Colonic mucosa (tissue), 4 donors: ENCODE measurements around the gene SLC51B. TPM values are rescaled to one million over a fixed set of nuclear protein-coding genes. Genes with fewer than 3 reads are reported as not detected.

Experiments used
- DNase-seq: peaks from one replicate; pipeline ENCODE4 v3.0.0-alpha.2; 2020
- H3K27ac ChIP-seq: fragments of 200-600 bp; one replicate; pipeline ENCODE4 v1.8.0; 2021
- H3K27me3 ChIP-seq: fragments of 200-600 bp; one replicate; pipeline ENCODE4 v1.8.0; 2021
- H3K36me3 ChIP-seq: fragments of 200-600 bp; one replicate; pipeline ENCODE4 v1.8.0; 2021
- H3K4me1 ChIP-seq: fragments of 200-600 bp; one replicate; pipeline ENCODE4 v1.8.0; 2021; ENCODE audit warnings: mild to moderate bottlenecking
- H3K4me3 ChIP-seq: fragments of 200-600 bp; one replicate; pipeline ENCODE4 v1.8.0; 2021
- H3K9ac ChIP-seq, 2 donors: one replicate each; pipeline ENCODE4 v1.7.0; 2013; ENCODE audit warnings: control low read depth in 2 of 2, low read depth in 2 of 2, low read length in 2 of 2
- H3K9me3 ChIP-seq: fragments of 200-600 bp; one replicate; pipeline ENCODE4 v1.8.0; 2021
- intact Hi-C: fragments of 100-400 bp; cut with DNase I; formaldehyde crosslinking; loops from one replicate; pipeline ENCODE4 v1.14.1; 2022
- total RNA-seq, 2 donors: library from RNA; stranded (reverse); fragmentation: NEBNext Ultra II Directional in 1 of 2; extraction: Animal tissue kit (Norgen Biotek cat#: 25700) in 1 of 2; gene quantifications; one replicate each; pipeline ENCODE4 v1.2.1, GENCODE V29; 2021
- TF ChIP-seq, protein P1 (sequence below): fragments of 200-600 bp; IDR thresholded peaks from one replicate; pipeline ENCODE4 v1.8.0; 2022; ENCODE audit warnings: antibody characterized with exemption, mild to moderate bottlenecking
- donor health status: healthy.
- donor health status: DM: no; HTN: no; CAD: no.
- donor health status: DM: no; HTN: no; CAD: no.

SLC51B gene
- total RNA-seq, 2 donors from 2014 or later, result 73.1 to 102 TPM

DNA sequence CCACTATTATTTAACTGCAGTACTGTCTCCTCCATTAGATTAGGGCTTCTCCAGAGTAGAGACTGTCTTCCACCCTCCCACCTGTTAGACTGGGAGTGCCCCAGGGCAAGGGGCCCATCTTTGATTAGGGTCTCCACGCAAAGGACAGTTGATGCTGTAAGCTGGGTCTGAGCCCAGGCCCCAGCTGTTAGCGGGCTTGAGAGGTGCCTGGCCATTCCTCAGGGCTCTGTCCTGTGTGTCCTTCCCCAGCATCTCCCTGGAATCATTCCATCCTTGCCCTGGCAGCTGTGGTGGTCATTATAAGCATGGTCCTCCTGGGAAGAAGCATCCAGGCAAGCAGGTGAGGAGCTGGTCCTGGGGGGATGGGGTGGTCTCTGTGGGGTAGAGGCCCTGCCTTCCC lies 6.1 kb downstream of the SLC51B start:
- intact Hi-C loops, result loop anchor here (10.0 kb wide), 1 partner anchor 134 kb away; the partner anchor contains the start of gene CLPX
- H3K27me3 ChIP-seq, result no peaks in the 10 kb centered on the region
- peaks cover 19% of the 10 kb centered on the region for H3K4me1 ChIP-seq
- DNase-seq, result no peak
- peak overlapping the region in 1 of 2 donors; percentile 36 for H3K9ac ChIP-seq
- TF ChIP-seq, protein P1, sequence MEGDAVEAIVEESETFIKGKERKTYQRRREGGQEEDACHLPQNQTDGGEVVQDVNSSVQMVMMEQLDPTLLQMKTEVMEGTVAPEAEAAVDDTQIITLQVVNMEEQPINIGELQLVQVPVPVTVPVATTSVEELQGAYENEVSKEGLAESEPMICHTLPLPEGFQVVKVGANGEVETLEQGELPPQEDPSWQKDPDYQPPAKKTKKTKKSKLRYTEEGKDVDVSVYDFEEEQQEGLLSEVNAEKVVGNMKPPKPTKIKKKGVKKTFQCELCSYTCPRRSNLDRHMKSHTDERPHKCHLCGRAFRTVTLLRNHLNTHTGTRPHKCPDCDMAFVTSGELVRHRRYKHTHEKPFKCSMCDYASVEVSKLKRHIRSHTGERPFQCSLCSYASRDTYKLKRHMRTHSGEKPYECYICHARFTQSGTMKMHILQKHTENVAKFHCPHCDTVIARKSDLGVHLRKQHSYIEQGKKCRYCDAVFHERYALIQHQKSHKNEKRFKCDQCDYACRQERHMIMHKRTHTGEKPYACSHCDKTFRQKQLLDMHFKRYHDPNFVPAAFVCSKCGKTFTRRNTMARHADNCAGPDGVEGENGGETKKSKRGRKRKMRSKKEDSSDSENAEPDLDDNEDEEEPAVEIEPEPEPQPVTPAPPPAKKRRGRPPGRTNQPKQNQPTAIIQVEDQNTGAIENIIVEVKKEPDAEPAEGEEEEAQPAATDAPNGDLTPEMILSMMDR, result no peak
- no peaks in the 10 kb centered on the region for H3K9me3 ChIP-seq
- no peak overlapping the region for H3K4me3 ChIP-seq
- H3K27ac ChIP-seq, result no peak overlapping the region
- H3K36me3 ChIP-seq, result no peaks in the 10 kb centered on the region

DNA sequence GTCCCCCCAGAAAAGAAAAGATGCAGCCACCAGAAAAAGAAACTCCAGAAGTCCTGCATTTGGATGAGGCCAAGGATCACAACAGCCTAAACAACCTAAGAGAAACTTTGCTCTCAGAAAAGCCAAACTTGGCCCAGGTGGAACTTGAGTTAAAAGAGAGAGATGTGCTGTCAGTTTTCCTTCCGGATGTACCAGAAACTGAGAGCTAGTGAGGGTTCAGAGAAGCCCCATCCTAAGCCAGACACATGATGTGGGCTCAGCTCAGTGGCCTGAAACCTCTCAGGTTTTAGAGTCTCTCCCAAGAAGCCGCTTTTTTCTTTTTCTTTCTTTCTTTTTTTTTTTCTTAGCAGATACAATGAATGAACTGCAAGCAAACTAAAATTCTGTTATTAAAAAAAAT lies 7.8 kb downstream of the SLC51B start:
- intact Hi-C loops, result loop anchor here (10.0 kb wide), 1 partner anchor 132 kb away; the partner anchor contains the start of gene CLPX
- H3K9ac ChIP-seq, result no peak overlapping the region
- H3K36me3 ChIP-seq, result no peaks in the 10 kb centered on the region
- no peaks in the 10 kb centered on the region for H3K27me3 ChIP-seq
- peaks cover 19% of the 10 kb centered on the region for H3K4me1 ChIP-seq
- DNase-seq, result no peak
- H3K4me3 ChIP-seq, result no peak overlapping the region
- no peaks in the 10 kb centered on the region for H3K9me3 ChIP-seq
- H3K27ac ChIP-seq, result no peak overlapping the region
- TF ChIP-seq, protein P1, result no peak

DNA sequence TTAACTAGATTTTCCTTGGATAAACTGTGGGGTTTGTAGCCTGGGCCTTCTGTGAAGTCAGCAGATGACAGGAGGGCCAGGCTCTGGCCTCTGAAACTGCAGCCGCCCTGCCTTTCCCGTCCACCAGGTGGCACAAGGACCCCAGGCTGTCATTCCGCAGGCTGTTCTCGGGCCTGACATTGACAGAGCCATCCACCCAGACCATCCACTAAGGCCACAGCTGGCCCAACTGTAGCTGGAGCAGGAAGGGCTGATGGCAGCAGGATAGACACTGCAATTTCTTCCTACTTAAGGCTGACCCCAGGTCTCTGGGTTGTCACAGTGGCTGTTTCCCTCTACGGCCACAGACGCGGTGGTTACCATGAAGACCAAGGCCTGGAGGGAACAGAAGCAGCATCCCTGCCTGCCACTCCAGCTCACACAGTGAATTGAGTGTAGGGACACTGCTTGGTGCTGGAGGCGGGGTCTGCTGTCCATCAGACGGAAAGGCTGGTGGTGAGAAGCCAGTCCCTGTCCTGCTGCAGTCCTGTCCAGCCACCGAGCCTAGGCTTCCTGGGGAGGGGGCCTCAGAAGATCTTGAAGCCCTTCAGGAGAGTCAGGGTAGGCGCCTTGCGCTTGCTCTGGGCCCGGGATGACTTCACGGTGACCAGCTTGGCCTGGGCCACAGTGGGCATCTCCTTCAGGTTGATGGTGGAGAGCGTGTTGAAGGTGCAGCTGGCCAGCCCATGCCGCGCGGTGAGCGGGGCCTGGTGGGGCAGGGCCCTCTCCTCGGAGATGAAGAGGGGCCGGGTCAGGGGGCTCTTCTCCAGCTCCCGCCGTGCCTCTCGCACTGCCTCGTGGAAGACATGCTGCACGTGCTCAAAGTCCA lies 9.4 kb downstream of the SLC51B start:
- DNase-seq, result peak; percentile 78
- Histone ChIP-seq H3K4me3 (no peak overlapping the region), H3K36me3 (no peaks in the 10 kb centered on the region), H3K27me3 (no peaks in the 10 kb centered on the region), H3K27ac (peak overlapping the region; percentile 36), H3K4me1 (peaks cover 15% of the 10 kb centered on the region), H3K9ac (no peak overlapping the region), H3K9me3 (no peaks in the 10 kb centered on the region)
- intact Hi-C loops, result loop anchor here (2.0 to 10.0 kb wide), 2 partner anchors 46 to 130 kb away; partner anchors contain the start of gene CLPX
- TF ChIP-seq, protein P1, result peak; percentile 94

DNA sequence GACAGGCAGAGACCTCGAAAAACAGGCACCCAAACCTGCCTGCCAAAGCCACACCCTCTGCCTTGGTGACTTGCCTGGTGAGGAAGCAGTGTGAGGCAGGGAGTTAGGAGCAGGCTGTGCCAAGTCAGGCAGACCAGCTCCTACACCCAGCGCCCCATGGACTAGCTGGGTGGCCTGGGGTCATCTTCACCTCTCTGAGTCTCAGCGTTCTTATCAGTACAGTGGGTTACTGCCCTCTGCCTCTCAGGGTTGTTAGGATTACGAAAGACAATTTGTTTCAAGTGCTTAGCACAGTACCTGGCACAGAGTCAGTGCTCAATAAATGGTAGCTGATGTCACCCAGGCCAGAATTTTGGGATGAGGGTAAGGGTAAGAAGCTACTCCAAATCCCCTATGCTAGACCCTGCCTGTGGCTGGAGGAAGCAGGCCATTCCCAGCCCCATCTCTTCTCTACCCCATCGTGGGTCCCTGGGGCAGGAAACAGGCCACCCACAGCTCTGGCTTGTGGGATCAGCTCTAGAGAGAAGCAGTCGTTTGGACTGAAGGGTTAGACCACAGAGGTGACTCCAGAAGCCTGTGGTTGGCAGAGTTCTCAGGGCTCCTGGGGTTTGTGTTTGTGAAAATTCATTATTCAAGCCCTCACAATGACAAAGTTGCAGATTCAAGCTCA lies 10.1 kb downstream of the SLC51B start:
- H3K4me3 ChIP-seq, result no peak overlapping the region
- H3K9ac ChIP-seq, result no peak overlapping the region
- peak; percentile 75 for DNase-seq
- peaks cover 11% of the 10 kb centered on the region for H3K4me1 ChIP-seq
- intact Hi-C loops, result loop anchor here (2.0 to 10.0 kb wide), 2 partner anchors 45 to 129 kb away; partner anchors contain the start of gene CLPX
- H3K27ac ChIP-seq, result peak overlapping the region; percentile 36
- no peaks in the 10 kb centered on the region for H3K27me3 ChIP-seq
- H3K36me3 ChIP-seq, result no peaks in the 10 kb centered on the region
- no peaks in the 10 kb centered on the region for H3K9me3 ChIP-seq
- TF ChIP-seq, protein P1, result no peak

DNA sequence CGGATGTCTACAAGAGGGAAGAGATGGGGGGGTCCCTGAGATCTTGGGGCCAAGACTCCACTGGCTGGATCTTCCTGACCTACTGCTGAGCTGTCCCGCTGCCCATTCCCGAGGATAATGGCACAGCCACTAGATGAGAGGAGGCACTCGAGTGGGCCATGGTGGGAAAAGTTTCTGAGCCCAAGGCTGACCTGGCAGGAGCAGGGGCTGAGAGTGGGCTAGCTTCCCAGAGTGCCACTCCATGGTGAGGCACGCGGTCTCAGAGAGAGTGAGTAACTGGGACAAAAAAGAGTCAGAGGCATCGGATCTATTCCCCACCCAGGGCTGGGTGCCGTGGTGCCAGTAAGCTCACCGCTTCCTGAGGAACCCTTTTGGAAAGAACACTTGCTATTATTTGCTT lies 10.9 kb downstream of the SLC51B start:
- H3K9me3 ChIP-seq, result no peaks in the 10 kb centered on the region
- no peaks in the 10 kb centered on the region for H3K27me3 ChIP-seq
- TF ChIP-seq, protein P1, result no peak
- no peak overlapping the region for H3K27ac ChIP-seq
- peaks cover 11% of the 10 kb centered on the region for H3K4me1 ChIP-seq
- no peak for DNase-seq
- no peaks in the 10 kb centered on the region for H3K36me3 ChIP-seq
- H3K9ac ChIP-seq, result no peak overlapping the region
- intact Hi-C loops, result loop anchor here (10.0 kb wide), 1 partner anchor 129 kb away; the partner anchor contains the start of gene CLPX
- no peak overlapping the region for H3K4me3 ChIP-seq
